Activated CD4-positive, alpha-beta memory T cell treated with anti-CD3 and anti-CD28 coated beads for 36 hours (primary cell): ENCODE measurements around the gene WDHD1. TPM values are rescaled to one million over a fixed set of nuclear protein-coding genes. Genes with fewer than 3 reads are reported as not detected.
"Not testable (repeated sequence)": the region's sequence is repeated elsewhere in the genome, so short reads cannot be mapped to it uniquely, and the experiment has no call there.

Experiments
- CTCF ChIA-PET: fragments of 350-600 bp; sonication (Branson Sonifier 250); formaldehyde crosslinking; loops from one replicate; lab custom pipeline; 2021; ENCODE audit warnings: antibody characterized with exemption, inconsistent platforms; lab: Charles Lee
- POLR2A ChIA-PET: fragments of 350-600 bp; sonication (Branson Sonifier 250); formaldehyde crosslinking; loops from one replicate; lab custom pipeline; 2021; ENCODE audit warnings: antibody characterized with exemption; lab: Charles Lee
- DNase-seq: peaks from one replicate; pipeline ENCODE4 v3.0.0-alpha.2; 2020
- H3K27ac Mint-ChIP-seq: one replicate; pipeline ENCODE4 v1.8.0; 2021; ENCODE audit warnings: mixed read lengths
- H3K27me3 Mint-ChIP-seq: one replicate; pipeline ENCODE4 v1.8.0; 2021; ENCODE audit warnings: mixed read lengths
- H3K36me3 Mint-ChIP-seq: one replicate; pipeline ENCODE4 v1.8.0; 2021; ENCODE audit warnings: mixed read lengths
- H3K4me1 Mint-ChIP-seq: one replicate; pipeline ENCODE4 v1.8.0; 2021; ENCODE audit warnings: low read depth, mixed read lengths
- H3K4me3 Mint-ChIP-seq: one replicate; pipeline ENCODE4 v1.8.0; 2021; ENCODE audit warnings: mild to moderate bottlenecking, mixed read lengths
- H3K9me3 Mint-ChIP-seq: one replicate; pipeline ENCODE4 v1.8.0; 2021; ENCODE audit warnings: mixed read lengths
- intact Hi-C: fragments of 100-400 bp; cut with micrococcal nuclease; formaldehyde crosslinking; loops from one replicate; pipeline ENCODE4 v1.15.1; 2023
- total RNA-seq, 2 experiments: library from RNA; stranded (reverse); gene quantifications; one replicate each; pipeline ENCODE4 v1.2.3, GENCODE V29; 2021

The WDHD1 gene
- total RNA-seq, 2 experiments from 2014 or later = 62.4 to 63.2 TPM

DNA sequence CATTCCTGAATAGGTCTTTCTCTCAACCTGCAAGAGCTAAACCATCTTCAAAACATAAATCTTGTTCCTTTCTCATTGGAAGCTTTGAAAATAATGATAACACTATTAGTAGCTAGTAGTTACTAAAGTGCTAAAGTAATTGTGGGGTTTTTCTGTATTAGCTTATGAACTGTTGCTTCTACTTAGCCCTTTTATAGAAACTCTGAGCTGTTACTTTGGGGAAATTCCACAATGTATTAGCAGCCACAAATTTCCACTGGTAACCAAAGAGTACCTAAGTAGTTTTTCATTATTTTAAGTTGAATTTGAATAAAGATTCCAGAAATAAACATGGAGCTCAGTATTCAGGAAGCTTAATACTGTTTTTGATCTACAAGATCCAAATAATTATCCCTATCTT, 18.2 kb upstream of the WDHD1 start:
- ChIA-PET CTCF (interaction anchor here (0.9 kb wide), 1 partner anchor 92 kb away, joined by 3 read pairs; no protein-coding TSS in a partner anchor), POLR2A (interaction anchor here (1.9 kb wide), 1 partner anchor 18 kb away, joined by 6 read pairs; the partner anchor contains the start of genes SOCS4 and WDHD1)
- H3K27ac Mint-ChIP-seq = no peak overlapping the region
- H3K4me3 Mint-ChIP-seq = no peak overlapping the region
- H3K36me3 Mint-ChIP-seq = peaks cover 14% of the 10 kb centered on the region
- H3K9me3 Mint-ChIP-seq = no peaks in the 10 kb centered on the region
- intact Hi-C loops = no loop called here
- DNase-seq = no peak
- peaks cover 4% of the 10 kb centered on the region for H3K4me1 Mint-ChIP-seq
- H3K27me3 Mint-ChIP-seq = no peaks in the 10 kb centered on the region

GRCh38 chr14:55043528-55043927, 16.6 kb upstream of the WDHD1 start:
- Mint-ChIP-seq H3K27ac (no peak overlapping the region), H3K27me3 (no peaks in the 10 kb centered on the region), H3K4me1 (peaks cover 10% of the 10 kb centered on the region), H3K36me3 (peaks cover 22% of the 10 kb centered on the region), H3K4me3 (no peak overlapping the region), H3K9me3 (no peaks in the 10 kb centered on the region)
- intact Hi-C loops = no loop called here
- no peak for DNase-seq
- ChIA-PET CTCF (no interaction called here), POLR2A (interaction anchor here (1.3 to 2.2 kb wide), 2 partner anchors 8 to 17 kb away, joined by 3 to 11 read pairs; partner anchors contain the start of genes MAPK1IP1L, SOCS4 and WDHD1)

DNA sequence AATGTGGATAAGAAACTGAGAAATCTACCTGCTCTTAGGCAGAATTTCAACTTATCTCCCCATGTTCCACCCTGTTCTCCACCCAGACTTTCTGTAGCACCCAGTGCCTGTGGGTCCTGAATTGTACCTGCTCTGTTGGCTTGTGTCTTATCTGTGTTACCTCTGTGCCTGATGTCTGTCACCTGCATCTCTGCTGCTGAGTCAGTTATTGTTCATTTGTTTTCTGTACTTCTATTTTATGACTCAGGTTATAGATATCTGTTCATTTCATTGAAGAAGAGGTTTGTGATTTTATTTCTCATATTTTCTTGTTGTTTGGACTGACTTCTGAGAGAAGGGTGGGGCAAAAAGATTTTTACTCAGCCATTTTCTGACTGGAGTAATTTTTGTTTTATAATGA, 11.8 kb upstream of the WDHD1 start:
- DNase-seq = no peak
- CTCF ChIA-PET = interaction anchor here (0.7 kb wide), 1 partner anchor 12 kb away, joined by 4 read pairs; the partner anchor contains the start of gene MAPK1IP1L
- peak overlapping the region; percentile 7 for H3K27ac Mint-ChIP-seq
- H3K36me3 Mint-ChIP-seq = peaks cover 35% of the 10 kb centered on the region
- H3K4me1 Mint-ChIP-seq = peaks cover 7% of the 10 kb centered on the region
- POLR2A ChIA-PET = no interaction called here
- peaks cover 4% of the 10 kb centered on the region for H3K9me3 Mint-ChIP-seq
- no peak overlapping the region for H3K4me3 Mint-ChIP-seq
- no peaks in the 10 kb centered on the region for H3K27me3 Mint-ChIP-seq
- intact Hi-C loops = no loop called here

GRCh38 chr14:55037995-55038394, 11.1 kb upstream of the WDHD1 start:
- intact Hi-C loops, H3K27ac Mint-ChIP-seq, DNase-seq, H3K27me3 Mint-ChIP-seq, POLR2A ChIA-PET, H3K4me3 Mint-ChIP-seq, H3K4me1 Mint-ChIP-seq, H3K9me3 Mint-ChIP-seq: not testable (repeated sequence)
- peaks cover 28% of the 10 kb centered on the region for H3K36me3 Mint-ChIP-seq
- CTCF ChIA-PET = interaction anchor here (0.7 kb wide), 1 partner anchor 13 kb away, joined by 4 read pairs; the partner anchor contains the start of gene MAPK1IP1L

- H3K4me1 Mint-ChIP-seq = peaks cover 32% of the 10 kb centered on the region
- no peaks in the 10 kb centered on the region for H3K27me3 Mint-ChIP-seq
- H3K36me3 Mint-ChIP-seq = peaks cover 11% of the 10 kb centered on the region
- H3K4me3 Mint-ChIP-seq = no peak overlapping the region
- no peak overlapping the region for H3K27ac Mint-ChIP-seq
- no peaks in the 10 kb centered on the region for H3K9me3 Mint-ChIP-seq
- POLR2A ChIA-PET = interaction anchor here (1.5 kb wide), 1 partner anchor 20 kb away, joined by 12 read pairs; the partner anchor contains the start of gene MAPK1IP1L
- intact Hi-C loops = no loop called here
- CTCF ChIA-PET = interaction anchor here (2.1 kb wide), 1 partner anchor 20 kb away, joined by 14 read pairs; the partner anchor contains the start of gene MAPK1IP1L
- no peak for DNase-seq
Measured at GRCh38 chr14:55031190-55031589, 4.3 kb upstream of the WDHD1 start.

- Mint-ChIP-seq H3K36me3 (peaks cover 17% of the 10 kb centered on the region), H3K27ac (no peak overlapping the region), H3K4me1 (peaks cover 44% of the 10 kb centered on the region), H3K4me3 (peak overlapping the region; percentile 93), H3K27me3 (no peaks in the 10 kb centered on the region), H3K9me3 (no peaks in the 10 kb centered on the region)
- ChIA-PET CTCF (interaction anchor here (0.6 to 3.9 kb wide), 2 partner anchors 23 to 61 kb away, joined by 3 to 44 read pairs; partner anchors contain the start of gene MAPK1IP1L), POLR2A (interaction anchor here (3.8 kb wide), 1 partner anchor 23 kb away, joined by 48 read pairs; the partner anchor contains the start of gene MAPK1IP1L)
- no peak for DNase-seq
- intact Hi-C loops = no loop called here
Measured at GRCh38 chr14:55028476-55028875, 1.6 kb upstream of the WDHD1 start.

- Mint-ChIP-seq H3K36me3 (peaks cover 21% of the 10 kb centered on the region), H3K4me3 (peak overlapping the region; percentile 93), H3K27ac (peak overlapping the region; percentile 89), H3K4me1 (peaks cover 44% of the 10 kb centered on the region), H3K27me3 (no peaks in the 10 kb centered on the region), H3K9me3 (no peaks in the 10 kb centered on the region)
- ChIA-PET CTCF (interaction anchor here (3.9 kb wide), 1 partner anchor 24 kb away, joined by 44 read pairs; the partner anchor contains the start of gene MAPK1IP1L), POLR2A (interaction anchor here (0.7 to 3.8 kb wide), 2 partner anchors 23 to 126 kb away, joined by 7 to 48 read pairs; partner anchors contain the start of gene MAPK1IP1L)
- intact Hi-C loops = no loop called here
- no peak for DNase-seq
Measured at GRCh38 chr14:55028066-55028465, 1.2 kb upstream of the WDHD1 start.

- peak overlapping the region; percentile 93 for H3K4me3 Mint-ChIP-seq
- DNase-seq = no peak
- POLR2A ChIA-PET = interaction anchor here (0.6 to 3.8 kb wide), 11 partner anchors 12 to 570 kb away, joined by 3 to 48 read pairs (median 6); partner anchors contain the start of genes DLGAP5, GCH1, LGALS3 and MAPK1IP1L
- intact Hi-C loops = loop anchor here (2.0 kb wide), 1 partner anchor 146 kb away; no protein-coding TSS in a partner anchor
- H3K9me3 Mint-ChIP-seq = no peaks in the 10 kb centered on the region
- peaks cover 28% of the 10 kb centered on the region for H3K36me3 Mint-ChIP-seq
- H3K4me1 Mint-ChIP-seq = peaks cover 47% of the 10 kb centered on the region
- H3K27me3 Mint-ChIP-seq = no peaks in the 10 kb centered on the region
- CTCF ChIA-PET = interaction anchor here (0.7 to 3.9 kb wide), 7 partner anchors 21 to 303 kb away, joined by 3 to 44 read pairs (median 6); partner anchors contain the start of genes GCH1 and MAPK1IP1L
- H3K27ac Mint-ChIP-seq = peak overlapping the region; percentile 89
Measured at GRCh38 chr14:55026441-55026792, 482 bp downstream of the WDHD1 start.

DNA sequence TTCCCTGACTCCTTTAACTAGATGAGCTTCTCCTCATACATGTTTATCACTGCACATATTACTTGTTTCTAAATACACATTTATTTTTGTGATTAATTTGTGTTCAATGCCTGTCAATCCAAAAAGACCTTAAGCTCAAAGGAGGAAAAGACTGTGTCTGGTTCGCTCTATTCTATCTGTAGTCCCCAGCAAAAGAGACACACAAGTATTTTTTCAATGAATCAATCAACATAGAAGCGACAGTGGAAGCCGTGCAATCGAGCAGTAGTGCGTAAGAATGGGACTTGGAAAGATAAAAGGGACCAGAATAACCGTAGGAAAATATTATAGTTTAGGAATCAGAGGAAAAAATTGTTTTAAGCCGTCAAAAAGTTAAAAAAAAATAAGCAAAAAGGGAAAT, 951 bp downstream of the WDHD1 start:
- intact Hi-C loops = loop anchor here (2.0 kb wide), 1 partner anchor 145 kb away; no protein-coding TSS in a partner anchor
- Mint-ChIP-seq H3K4me1 (peaks cover 46% of the 10 kb centered on the region), H3K4me3 (peak overlapping the region; percentile 93)

DNA sequence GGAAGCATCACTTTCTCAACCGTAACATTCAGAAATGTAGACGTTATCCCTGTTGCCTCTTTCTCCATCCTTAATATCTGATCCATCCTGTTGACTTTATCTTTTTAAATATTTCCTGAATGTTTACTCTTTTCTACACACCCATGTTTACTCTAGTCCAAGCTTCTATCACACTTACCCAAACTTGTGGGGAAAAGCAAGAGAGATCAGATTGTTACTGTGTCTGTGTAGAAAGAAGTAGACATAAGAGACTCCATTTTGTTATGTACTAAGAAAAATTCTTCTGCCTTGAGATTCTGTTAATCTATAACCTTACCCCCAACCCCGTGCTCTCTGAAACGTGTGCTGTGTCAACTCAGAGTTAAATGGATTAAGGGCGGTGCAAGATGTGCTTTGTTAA, 2.5 kb downstream of the WDHD1 start:
- H3K27me3 Mint-ChIP-seq, H3K4me3 Mint-ChIP-seq, H3K9me3 Mint-ChIP-seq, POLR2A ChIA-PET, DNase-seq, intact Hi-C loops, H3K27ac Mint-ChIP-seq: not testable (repeated sequence)
- H3K36me3 Mint-ChIP-seq = peaks cover 36% of the 10 kb centered on the region
- CTCF ChIA-PET = interaction anchor here (0.8 kb wide), 1 partner anchor 27 kb away, joined by 5 read pairs; the partner anchor contains the start of gene MAPK1IP1L
- H3K4me1 Mint-ChIP-seq = peaks cover 42% of the 10 kb centered on the region

More for the DNA sequence above, 951 bp downstream of the WDHD1 start:
- H3K36me3 Mint-ChIP-seq = peaks cover 31% of the 10 kb centered on the region
- H3K27me3 Mint-ChIP-seq = no peaks in the 10 kb centered on the region
- DNase-seq = no peak
- ChIA-PET POLR2A (interaction anchor here (1.6 to 3.8 kb wide), 4 partner anchors 11 to 165 kb away, joined by 5 to 48 read pairs (median 9); partner anchors contain the start of genes DLGAP5, LGALS3 and MAPK1IP1L), CTCF (interaction anchor here (0.7 to 3.9 kb wide), 5 partner anchors 21 to 185 kb away, joined by 3 to 44 read pairs (median 7); partner anchors contain the start of genes GCH1 and MAPK1IP1L)
- H3K27ac Mint-ChIP-seq = peak overlapping the region; percentile 89
- no peaks in the 10 kb centered on the region for H3K9me3 Mint-ChIP-seq

DNA sequence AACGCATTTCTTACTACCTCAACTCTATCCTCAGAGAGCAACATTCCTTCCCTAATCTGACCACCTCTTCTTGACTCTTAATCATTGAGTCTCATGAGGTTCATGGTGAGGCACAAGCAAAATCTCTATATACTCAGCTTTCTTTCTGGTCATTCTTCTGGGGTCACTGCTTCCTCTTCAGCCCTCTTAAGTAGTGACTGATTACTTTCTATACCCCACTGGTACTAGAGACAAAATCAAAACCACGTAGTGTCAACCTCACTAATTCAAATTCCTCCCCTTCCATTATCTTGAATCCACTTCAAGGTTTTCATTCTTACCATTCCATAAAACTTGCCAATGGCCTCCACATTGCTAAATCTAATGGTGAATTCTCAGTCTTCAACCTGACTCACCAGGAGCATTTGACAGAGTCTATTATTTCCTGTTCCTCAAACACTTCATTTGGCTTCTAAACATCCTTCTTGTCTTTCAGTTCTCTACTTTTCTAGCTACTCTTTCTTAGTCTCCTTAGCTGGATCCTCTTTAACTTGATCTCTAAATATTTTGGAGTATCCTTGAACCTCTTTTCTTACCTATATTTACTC, 6.8 kb downstream of the WDHD1 start:
- Mint-ChIP-seq H3K27me3 (no peaks in the 10 kb centered on the region), H3K27ac (no peak overlapping the region), H3K4me3 (no peak overlapping the region), H3K36me3 (peaks cover 34% of the 10 kb centered on the region), H3K4me1 (peaks cover 16% of the 10 kb centered on the region), H3K9me3 (no peaks in the 10 kb centered on the region)
- no peak for DNase-seq
- ChIA-PET CTCF (interaction anchor here (1.6 kb wide), 1 partner anchor 31 kb away, joined by 6 read pairs; the partner anchor contains the start of gene MAPK1IP1L), POLR2A (interaction anchor here (0.8 kb wide), 1 partner anchor 39 kb away, joined by 3 read pairs; no protein-coding TSS in a partner anchor)
- intact Hi-C loops = no loop called here
